Mucosa of rectum (tissue), 2 donors: ENCODE results near the gene CLEC2L.

Experiments used
- H3K27ac ChIP-seq, 2 donors: one replicate each; pipeline ENCODE4 v1.7.0; 2013; ENCODE audit warnings: inconsistent platforms in 2 of 2, low read depth in 2 of 2, low read length in 2 of 2
- H3K27me3 ChIP-seq, 2 donors: one replicate each; pipeline ENCODE4 v1.7.0; 2013; ENCODE audit warnings: low read length in 2 of 2; ENCODE audit not compliant: control insufficient read depth in 2 of 2, insufficient read depth in 2 of 2
- H3K36me3 ChIP-seq, 2 donors: one replicate each; pipeline ENCODE4 v1.7.0; 2013; ENCODE audit warnings: low read length in 2 of 2; ENCODE audit not compliant: control insufficient read depth in 2 of 2, insufficient read depth in 2 of 2
- H3K4me1 ChIP-seq, 2 donors: one replicate each; pipeline ENCODE4 v1.7.0; 2013; ENCODE audit warnings: low read length in 2 of 2, mild to moderate bottlenecking in 1 of 2; ENCODE audit not compliant: control insufficient read depth in 2 of 2, insufficient read depth in 2 of 2
- H3K4me3 ChIP-seq, 2 donors: one replicate each; pipeline ENCODE4 v1.7.0; 2013; ENCODE audit warnings: low read length in 2 of 2
- H3K9ac ChIP-seq, 2 donors: one replicate each; pipeline ENCODE4 v1.7.0; 2013; ENCODE audit warnings: low read length in 2 of 2, low read depth in 1 of 2, mild to moderate bottlenecking in 1 of 2
- H3K9me3 ChIP-seq, 2 donors: one replicate each; pipeline ENCODE4 v1.7.0; 2013; ENCODE audit warnings: low read length in 2 of 2; ENCODE audit not compliant: control insufficient read depth in 2 of 2
- donor health status: healthy.
- donor health status: Normal muscosa, but diverticular disease.

CLEC2L gene

GRCh38 chr7:139523199-139523941 lies at the start of gene CLEC2L:
TSS of gene CLEC2L (plus strand) at chr7:139523685. CDS start at chr7:139523928, 243 bp downstream.
- no peak within 1 kb of the TSS for H3K9ac ChIP-seq
- H3K27ac ChIP-seq: no peak within 1 kb of the TSS
- H3K9me3 ChIP-seq: no peaks in the 10 kb centered on the region
- H3K4me1 ChIP-seq: no peaks in the 10 kb centered on the region
- H3K4me3 ChIP-seq: peak within 1 kb of the TSS in 1 of 2 donors; percentile 15
- peaks cover 15 to 26% of the 10 kb centered on the region in 2 donors for H3K27me3 ChIP-seq
- H3K36me3 ChIP-seq: no peaks in the 10 kb centered on the region

- Histone ChIP-seq H3K9ac (no peak overlapping the region), H3K36me3 (no peaks in the 10 kb centered on the region), H3K9me3 (no peaks in the 10 kb centered on the region), H3K27me3 (no peaks in the 10 kb centered on the region), H3K4me3 (no peak overlapping the region), H3K27ac (no peak overlapping the region), H3K4me1 (peaks cover 0 to 8% of the 10 kb centered on the region in 2 donors)
These were observed 47.3 kb upstream of the CLEC2L start for GRCh38 chr7:139476139-139476538.

GRCh38 chr7:139476891-139477290 lies 46.6 kb upstream of the CLEC2L start:
- peaks cover 0 to 8% of the 10 kb centered on the region in 2 donors for H3K4me1 ChIP-seq
- H3K27ac ChIP-seq: no peak overlapping the region
- H3K4me3 ChIP-seq: no peak overlapping the region
- H3K36me3 ChIP-seq: no peaks in the 10 kb centered on the region
- peaks cover 1 to 4% of the 10 kb centered on the region in 2 donors for H3K27me3 ChIP-seq
- no peak overlapping the region for H3K9ac ChIP-seq
- H3K9me3 ChIP-seq: no peaks in the 10 kb centered on the region

- no peaks in the 10 kb centered on the region for H3K36me3 ChIP-seq
- H3K4me3 ChIP-seq: no peak overlapping the region
- H3K27ac ChIP-seq: no peak overlapping the region
- H3K9ac ChIP-seq: no peak overlapping the region
- H3K9me3 ChIP-seq: no peaks in the 10 kb centered on the region
- peaks cover 9 to 15% of the 10 kb centered on the region in 2 donors for H3K27me3 ChIP-seq
- peaks cover 9 to 17% of the 10 kb centered on the region in 2 donors for H3K4me1 ChIP-seq
These were observed 43.9 kb upstream of the CLEC2L start for GRCh38 chr7:139479620-139480019.

GRCh38 chr7:139481364-139481763 lies 42.1 kb upstream of the CLEC2L start:
- peaks cover 9 to 17% of the 10 kb centered on the region in 2 donors for H3K27me3 ChIP-seq
- no peaks in the 10 kb centered on the region for H3K9me3 ChIP-seq
- H3K27ac ChIP-seq: no peak overlapping the region
- no peaks in the 10 kb centered on the region for H3K36me3 ChIP-seq
- no peak overlapping the region for H3K9ac ChIP-seq
- peaks cover 9 to 17% of the 10 kb centered on the region in 2 donors for H3K4me1 ChIP-seq
- no peak overlapping the region for H3K4me3 ChIP-seq

- no peak overlapping the region for H3K27ac ChIP-seq
- no peaks in the 10 kb centered on the region for H3K9me3 ChIP-seq
- H3K9ac ChIP-seq: no peak overlapping the region
- peaks cover 9 to 17% of the 10 kb centered on the region in 2 donors for H3K4me1 ChIP-seq
- peaks cover 9 to 17% of the 10 kb centered on the region in 2 donors for H3K27me3 ChIP-seq
- H3K36me3 ChIP-seq: no peaks in the 10 kb centered on the region
- no peak overlapping the region for H3K4me3 ChIP-seq
These were observed 41.4 kb upstream of the CLEC2L start for GRCh38 chr7:139482122-139482521.

GRCh38 chr7:139482662-139483466 lies 40.6 kb upstream of the CLEC2L start:
- Histone ChIP-seq H3K27ac (no peak overlapping the region), H3K4me1 (peaks cover 9 to 17% of the 10 kb centered on the region in 2 donors), H3K36me3 (no peaks in the 10 kb centered on the region), H3K27me3 (peaks cover 9 to 17% of the 10 kb centered on the region in 2 donors), H3K9me3 (no peaks in the 10 kb centered on the region), H3K9ac (no peak overlapping the region), H3K4me3 (peak overlapping the region in 1 of 2 donors; percentile 48)

- H3K36me3 ChIP-seq: no peaks in the 10 kb centered on the region
- H3K9me3 ChIP-seq: peaks cover 2% of the 10 kb centered on the region in 2 donors
- H3K27me3 ChIP-seq: peaks cover 3 to 8% of the 10 kb centered on the region in 2 donors
- no peak overlapping the region for H3K27ac ChIP-seq
- no peak overlapping the region for H3K9ac ChIP-seq
- peaks cover 9% of the 10 kb centered on the region in 2 donors for H3K4me1 ChIP-seq
- no peak overlapping the region for H3K4me3 ChIP-seq
These were observed 36.0 kb upstream of the CLEC2L start for GRCh38 chr7:139487366-139488080.

- Histone ChIP-seq H3K9me3 (peaks cover 2 to 3% of the 10 kb centered on the region in 2 donors), H3K9ac (no peak overlapping the region), H3K4me1 (peaks cover under 1 to 1% of the 10 kb centered on the region in 2 donors), H3K27me3 (peaks cover 0 to 5% of the 10 kb centered on the region in 2 donors), H3K27ac (no peak overlapping the region), H3K4me3 (no peak overlapping the region), H3K36me3 (no peaks in the 10 kb centered on the region)
These were observed 34.7 kb upstream of the CLEC2L start for GRCh38 chr7:139488810-139489209.
